Psoas muscle (tissue), 8 donors: ENCODE measurements around the gene CDCA8. TPM values are rescaled to one million over a fixed set of nuclear protein-coding genes. Genes with fewer than 3 reads are reported as not detected.

ENCODE experiments used
- ATAC-seq, 4 donors: fragments of 200-7000 bp; cut with Tn5 transposase; one replicate each; pipeline ENCODE4 v1.9.1; 2020; ENCODE audit warnings: moderate library complexity in 3 of 4, mild to moderate bottlenecking in 2 of 4
- DNase-seq, 2 donors: peaks; one replicate each; pipeline ENCODE4 v3.0.0-alpha.2; 2020
- H3K27ac ChIP-seq: fragments of 200-600 bp; one replicate; pipeline ENCODE4 v1.8.0; 2022
- H3K27me3 ChIP-seq, 3 donors: fragments of 200-600 bp in 1 of 3; one replicate each; pipeline versions ENCODE4 v1.6.1 to v1.8.0; 2013 to 2022; ENCODE audit warnings: low read length in 2 of 3, mild to moderate bottlenecking in 2 of 3, moderate library complexity in 1 of 3; ENCODE audit not compliant: insufficient read depth in 3 of 3
- H3K36me3 ChIP-seq, 2 donors: fragments of 200-600 bp in 1 of 2; one replicate each; pipeline versions ENCODE4 v1.6.1 to v1.8.0; 2013 to 2022; ENCODE audit warnings: low read depth in 1 of 2, mild to moderate bottlenecking in 1 of 2, moderate library complexity in 1 of 2; ENCODE audit not compliant: insufficient read depth in 1 of 2
- H3K4me1 ChIP-seq: fragments of 200-600 bp; one replicate; pipeline ENCODE4 v1.8.0; 2022
- H3K4me3 ChIP-seq: fragments of 200-600 bp; one replicate; pipeline ENCODE4 v1.8.0; 2022; ENCODE audit warnings: mild to moderate bottlenecking
- H3K9me3 ChIP-seq: fragments of 200-600 bp; one replicate; pipeline ENCODE4 v1.8.0; 2022
- CTCF ChIP-seq: fragments of 200-600 bp; IDR thresholded peaks from one replicate; pipeline ENCODE4 v1.8.0; 2022; ENCODE audit warnings: antibody characterized with exemption
- WGBS, 3 donors: extraction: QIAGEN DNeasy Blood & Tissue Kit; methylation state at CpG; one replicate each; pipeline versions ENCODE4 v1.1.6 to v1.1.7; 2013; 5-methylcytosine and 5-hydroxymethylcytosine counted together
- intact Hi-C, 2 donors: fragments of 100-400 bp; cut with DNase I; formaldehyde crosslinking; loops; one replicate each; pipeline versions ENCODE4 v1.11.0 to v1.14.2; 2022
- long read RNA-seq, 2 donors: library from polyadenylated mRNA; unstranded; transcript quantifications; one replicate each; pipeline ENCODE4 v2.0.0, GENCODE V29; 2021
- polyA plus RNA-seq, 3 donors: library from polyadenylated mRNA; stranded (reverse); fragments of 200-250 nt; gene quantifications; one replicate each; pipeline ENCODE4 v1.2.3, GENCODE V29; 2013
- total RNA-seq, 4 donors: library from RNA; stranded (reverse); fragmentation: NEBNext Ultra II Directional in 2 of 4; extraction: Animal tissue kit (Norgen Biotek cat#: 25700) in 2 of 4; gene quantifications; one replicate each; pipeline versions ENCODE4 v1.2.1 to v1.2.4, GENCODE V29; 2021 to 2023
- donor health status: healthy with polysubstance abuse.
- donor health status: DM: no; HTN: no; CAD: no; lungs with moderate emphysema.
- donor health status: Bipolar disorder and iron deficiency.
- donor health status: healthy.
- donor health status: DM: yes; HTN: yes; CAD: no.
- donor health status: DM: no; HTN: no; CAD: no.
- donor health status: DM: no; HTN: no; CAD: no.
- donor health status: DM: yes; HTN: yes; CAD: no.

CDCA8 gene
- total RNA-seq (under 1 TPM; 0.10 to 0.67 (median 0.14) TPM), polyA plus RNA-seq (under 1 TPM; 0.23 to 0.78 (median 0.66) TPM)
- long read RNA-seq, donor 1 = 0 reads
- long read RNA-seq, donor 2 = 0 reads

DNA sequence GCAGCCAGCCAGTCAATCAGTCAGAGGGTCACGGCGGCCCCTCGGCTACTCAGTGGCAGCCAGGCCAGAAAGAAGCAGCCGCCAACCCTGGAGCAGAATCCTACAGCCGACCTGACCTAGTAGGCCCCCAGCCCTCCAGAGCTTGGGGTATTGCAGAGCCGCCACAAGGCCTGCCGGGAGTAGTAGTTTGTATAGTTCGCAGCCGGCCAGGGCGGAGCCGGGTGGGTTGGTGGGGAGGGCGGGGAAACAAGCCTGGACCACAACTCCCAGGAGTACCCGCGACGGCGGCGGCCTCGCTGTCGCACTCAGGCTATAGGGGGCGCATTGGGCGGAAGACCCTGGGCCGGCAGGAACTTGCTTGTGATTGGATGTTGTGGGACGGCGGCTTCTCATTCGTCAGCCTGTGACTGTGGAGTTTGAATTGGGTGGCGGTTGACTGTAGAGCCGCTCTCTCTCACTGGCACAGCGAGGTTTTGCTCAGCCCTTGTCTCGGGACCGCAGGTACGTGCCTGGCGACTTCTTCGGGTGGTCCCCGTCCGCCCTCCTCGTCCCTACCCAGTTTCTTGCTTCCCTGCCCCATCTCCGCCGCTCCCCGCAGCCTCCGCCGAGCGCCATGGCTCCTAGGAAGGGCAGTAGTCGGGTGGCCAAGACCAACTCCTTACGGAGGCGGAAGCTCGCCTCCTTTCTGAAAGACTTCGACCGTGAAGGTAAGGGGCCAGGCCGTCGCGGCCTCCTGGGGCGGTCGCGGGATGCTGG is at the start of gene CDCA8:
TSS of gene CDCA8 (plus strand) at position 439 of the 756 bp plus-strand sequence. CDS start at position 614, 175 bp downstream.
- Histone ChIP-seq H3K36me3 (peaks cover 0 to 14% of the 10 kb centered on the region in 2 donors), H3K27ac (peak within 1 kb of the TSS; percentile 84), H3K9me3 (no peaks in the 10 kb centered on the region), H3K4me1 (peaks cover 22% of the 10 kb centered on the region), H3K4me3 (peak within 1 kb of the TSS; percentile 85), H3K27me3 (no peaks in the 10 kb centered on the region)
- WGBS, 3 donors = 0% methylated on average over 49 to 54 of the region's 54 CpGs
- intact Hi-C loops = loop anchor here (5.0 to 10.0 kb wide), 3 partner anchors 113 to 163 kb away; partner anchors contain the start of genes C1orf122 (in 2 of the 2), YRDC (in 2 of the 2) and MTF1 (in 1 of the 2)
- TF ChIP-seq CTCF = peak; percentile 50
- DNase-seq = peak; percentile 98 to 99
- ATAC-seq = peak; percentile 93 to 95 (median 93)

DNA sequence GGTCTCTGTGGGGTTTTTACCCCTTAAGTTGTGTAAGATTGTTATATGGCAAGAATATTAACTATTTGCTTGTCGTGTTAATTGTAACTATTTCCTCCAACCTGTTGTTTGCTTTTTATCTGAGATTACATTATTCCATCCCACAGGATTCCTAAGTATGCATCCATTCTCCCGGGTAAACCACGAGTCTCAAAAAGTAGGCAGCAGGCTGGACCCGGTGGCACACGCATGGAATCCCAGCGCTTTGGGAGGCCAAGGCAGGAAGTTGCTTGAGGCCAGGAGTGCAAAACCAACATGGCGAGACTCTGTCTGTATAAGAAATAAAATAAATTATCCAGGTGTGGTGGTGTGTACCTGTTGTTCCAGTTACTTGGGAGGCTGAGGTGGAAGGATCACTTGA is 45.0 kb upstream of the CDCA8 start:
- 83 to 88% (median 85%) methylated on average over 7 of the region's 7 CpGs for whole genome bisulfite sequencing, 3 donors
- H3K9me3 ChIP-seq = peaks cover 4% of the 10 kb centered on the region
- no peaks in the 10 kb centered on the region for H3K36me3 ChIP-seq
- no peak overlapping the region for H3K27ac ChIP-seq
- ATAC-seq = no peak
- H3K4me3 ChIP-seq = no peak overlapping the region
- peaks cover 0 to 10% (median 0%) of the 10 kb centered on the region in 3 donors for H3K27me3 ChIP-seq
- no peaks in the 10 kb centered on the region for H3K4me1 ChIP-seq
- DNase-seq = no peak
- intact Hi-C loops = no loop called here
- TF ChIP-seq CTCF = no peak

GRCh38 chr1:37650173-37650572 is 42.1 kb upstream of the CDCA8 start:
- no peak for DNase-seq
- no peak for TF ChIP-seq CTCF
- no peak overlapping the region for H3K27ac ChIP-seq
- no peaks in the 10 kb centered on the region for H3K9me3 ChIP-seq
- intact Hi-C loops = no loop called here
- no peak for ATAC-seq
- H3K36me3 ChIP-seq = no peaks in the 10 kb centered on the region
- H3K4me1 ChIP-seq = no peaks in the 10 kb centered on the region
- no peak overlapping the region for H3K4me3 ChIP-seq
- peaks cover 0 to 7% (median 0%) of the 10 kb centered on the region in 3 donors for H3K27me3 ChIP-seq
- 53 to 56% (median 53%) methylated on average over 5 of the region's 5 CpGs for WGBS, 3 donors

DNA sequence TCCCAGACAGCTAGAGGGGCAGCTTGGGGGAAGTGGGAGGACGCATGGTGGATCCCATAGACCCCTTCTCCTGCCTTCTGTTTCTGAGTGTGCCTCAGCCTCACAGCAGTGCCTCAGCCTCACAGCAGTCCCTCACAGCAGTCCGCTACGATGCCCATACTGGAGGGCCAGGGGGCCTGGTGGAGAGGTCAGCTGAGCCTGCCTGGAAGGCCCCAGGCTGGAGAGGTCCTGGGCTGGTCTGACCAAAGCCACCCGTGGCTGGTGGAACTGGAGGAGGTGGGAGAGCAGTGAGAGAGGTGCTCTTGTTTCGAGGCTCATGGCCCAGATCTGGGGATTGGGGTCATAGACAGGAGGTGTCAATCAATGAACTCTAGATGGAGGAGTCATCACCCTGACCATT is 41.6 kb upstream of the CDCA8 start:
- no peaks in the 10 kb centered on the region for H3K4me1 ChIP-seq
- ATAC-seq (no peak), DNase-seq (no peak)
- H3K27ac ChIP-seq = no peak overlapping the region
- peaks cover 0 to 4% (median 0%) of the 10 kb centered on the region in 3 donors for H3K27me3 ChIP-seq
- H3K9me3 ChIP-seq = no peaks in the 10 kb centered on the region
- 71 to 89% (median 75%) methylated on average over 5 of the region's 5 CpGs for WGBS, 3 donors
- no peaks in the 10 kb centered on the region for H3K36me3 ChIP-seq
- H3K4me3 ChIP-seq = no peak overlapping the region
- no peak for TF ChIP-seq CTCF
- intact Hi-C loops = no loop called here
